GM12878 (cell line): ENCODE data around the gene FOXP4. TPM values are rescaled to one million over a fixed set of nuclear protein-coding genes. Genes with fewer than 3 reads are reported as not detected.

ENCODE experiments used
- ATAC-seq: fragments of 200-7000 bp; cut with Tn5 transposase; 3 replicates; pipeline ENCODE4 v1.9.1; 2020; ENCODE audit warnings: mild to moderate bottlenecking, moderate library complexity
- BruUV-seq: library from RNA; stranded (reverse); fragments of 400-500 nt; replicated peaks from 2 replicates; lab custom pipeline; 2021; lab: Mats Ljungman, UMichigan
- CTCF ChIA-PET: fragments of 300-600 bp; sonication (Branson Sonifier 250); formaldehyde crosslinking; extraction: SDS; loops from one replicate; lab custom pipeline; 2021; ENCODE audit warnings: inconsistent platforms; lab: Yijun Ruan, JAX
- POLR2A ChIA-PET: fragments of 350-600 bp; formaldehyde crosslinking; extraction: SDS; loops from one replicate; lab custom pipeline; 2021; ENCODE audit warnings: inconsistent platforms; lab: Charles Lee
- RAD21 ChIA-PET: fragments of 300-600 bp; sonication (Branson Sonifier 250); formaldehyde crosslinking; loops from one replicate; lab custom pipeline; 2023; ENCODE audit warnings: antibody characterized with exemption; ENCODE audit not compliant: unreplicated experiment; lab: Charles Lee
- SMC1A ChIA-PET: fragments of 300-600 bp; sonication (Branson Sonifier 250); formaldehyde crosslinking; loops from one replicate; lab custom pipeline; 2023; ENCODE audit not compliant: unreplicated experiment, uncharacterized antibody; lab: Charles Lee
- DNase-seq: peaks from one replicate; pipeline ENCODE4 v3.0.0-alpha.2; 2011; ENCODE audit warnings: low read depth, low spot score
- FAIRE-seq: peaks from 3 replicates; lab custom pipeline; 2011; peaks lifted over from hg19 to GRCh38; lab: Jason Lieb, UNC
- H2AFZ ChIP-seq: 2 replicates; pipeline ENCODE4 v1.6.0; 2011; ENCODE audit warnings: low read depth, low read length, control low read depth; ENCODE audit not compliant: control insufficient read depth
- H3K27ac ChIP-seq: 2 replicates; pipeline ENCODE4 v1.5.1; 2011; ENCODE audit warnings: control low read depth; ENCODE audit not compliant: control insufficient read depth, insufficient read depth
- H3K27me3 ChIP-seq, 2 experiments: replicated peaks in 1 of 2; 2 replicates each; pipeline versions ENCODE4 v1.6.0 to v1.6.1; 2011; ENCODE audit warnings: low read length in 1 of 2; ENCODE audit not compliant: control insufficient read depth in 2 of 2, insufficient read depth in 2 of 2
- H3K36me3 ChIP-seq, 2 experiments: 2 replicates each; pipeline ENCODE4 v1.5.1; 2011; ENCODE audit warnings: low read length in 1 of 2; ENCODE audit not compliant: control insufficient read depth in 2 of 2, insufficient read depth in 2 of 2
- H3K4me1 ChIP-seq: 2 replicates; pipeline ENCODE4 v1.6.1; 2011; ENCODE audit warnings: mild to moderate bottlenecking, low read length, moderate library complexity, mixed read lengths; ENCODE audit not compliant: control insufficient read depth, insufficient read depth
- H3K4me2 ChIP-seq: 2 replicates; pipeline ENCODE4 v1.6.0; 2011; ENCODE audit warnings: control low read depth; ENCODE audit not compliant: control insufficient read depth, insufficient read depth
- H3K4me3 ChIP-seq: fragments of 200-600 bp; sonication (generic); 2 replicates; pipeline ENCODE4 v1.5.1; 2016
- H3K79me2 ChIP-seq: 2 replicates; pipeline ENCODE4 v1.6.0; 2011; ENCODE audit warnings: low read length; ENCODE audit not compliant: control insufficient read depth, insufficient read depth
- H3K9ac ChIP-seq: 2 replicates; pipeline ENCODE4 v1.8.0; 2011; ENCODE audit warnings: low read length, control low read depth, mixed read lengths; ENCODE audit not compliant: control insufficient read depth, insufficient read depth
- H3K9me3 ChIP-seq: replicated peaks from 3 replicates; pipeline ENCODE4 v1.5.1; 2011; ENCODE audit warnings: mild to moderate bottlenecking, low read length; ENCODE audit not compliant: control insufficient read depth, insufficient read depth
- H4K20me1 ChIP-seq: 2 replicates; pipeline ENCODE4 v1.6.0; 2011; ENCODE audit not compliant: control insufficient read depth, insufficient read depth
- CBFB ChIP-seq: IDR thresholded peaks from 2 replicates; pipeline ENCODE4 v1.6.1; 2016; ENCODE audit warnings: antibody characterized with exemption, low read depth
- CREM ChIP-seq: IDR thresholded peaks from 2 replicates; pipeline ENCODE4 v1.6.1; 2014; ENCODE audit warnings: antibody characterized with exemption, low read depth
- ELK1 ChIP-seq: IDR thresholded peaks from 2 replicates; pipeline ENCODE4 v1.6.1; 2012; ENCODE audit warnings: low read depth, low read length, improper control_type of control experiment
- IKZF2 ChIP-seq, 2 experiments: fragments of 450-650 bp; IDR thresholded peaks; 2 replicates each; pipeline ENCODE4 v1.6.1; 2017; ENCODE audit warnings: mild to moderate bottlenecking in 2 of 2, moderate library complexity in 2 of 2
- NR2F1 ChIP-seq: fragments of 450-650 bp; conservative IDR thresholded peaks from 2 replicates; pipeline ENCODE4 v1.6.1; 2017; ENCODE audit warnings: mild to moderate bottlenecking
- TCF12 ChIP-seq: IDR thresholded peaks from 2 replicates; pipeline ENCODE4 v1.6.1; 2011; ENCODE audit warnings: low read depth, mild to moderate bottlenecking, low read length
- in situ Hi-C: fragments of 300-500 bp; cut with MboI; formaldehyde crosslinking; loops from 9 replicates; pipeline ENCODE4 v1.14.3; 2018; ENCODE audit warnings: mixed read lengths
- intact Hi-C: fragments of 100-400 bp; cut with micrococcal nuclease; formaldehyde crosslinking; loops from one replicate; pipeline ENCODE4 v1.14.2; 2022; ENCODE audit not compliant: unreplicated experiment
- polyA plus RNA-seq, 11 experiments: library from polyadenylated mRNA; depleted of rRNA in 4 of 11; unstranded in 6 of 11; stranded (reverse) in 5 of 11; fragments of >200 nt; fragmentation: Nextera tagmentation in 4 of 11; fragmentation: Illumina TruSeq in 1 of 11; extraction: Ambion mirVana in 4 of 11; extraction: Trizol in 1 of 11; gene quantifications; 1 replicate in 1 of 11; 2 replicates in 10 of 11; pipeline versions ENCODE4 v1.2.1 to v1.2.3, GENCODE V29; 2011 to 2016; ENCODE audit warnings: inconsistent platforms in 2 of 11, missing spikeins in 2 of 11, low read depth in 1 of 11
- total RNA-seq, 4 experiments: library from RNA; depleted of rRNA in 3 of 4; stranded (reverse); fragments of >200 nt in 3 of 4; fragmentation: Illumina TruSeq in 1 of 4; extraction: Trizol in 1 of 4; gene quantifications; 2 replicates each; pipeline versions ENCODE4 v1.2.1 to v1.2.3, GENCODE V29; 2013 to 2021
- TF ChIP-seq, protein P1 (sequence below): IDR thresholded peaks from 2 replicates; pipeline ENCODE4 v1.6.1; 2011; ENCODE audit warnings: borderline replicate concordance, low read depth, mild to moderate bottlenecking, moderate library complexity, low read length; ENCODE audit not compliant: insufficient read depth, poor library complexity, severe bottlenecking

The FOXP4 gene
- total and polyA plus RNA-seq, 10 of the 15 experiments (the other 5 are each of a cell fraction or from before 2014, with no cell fraction given): 0.31 to 46.1 (median 2.3) TPM

DNA sequence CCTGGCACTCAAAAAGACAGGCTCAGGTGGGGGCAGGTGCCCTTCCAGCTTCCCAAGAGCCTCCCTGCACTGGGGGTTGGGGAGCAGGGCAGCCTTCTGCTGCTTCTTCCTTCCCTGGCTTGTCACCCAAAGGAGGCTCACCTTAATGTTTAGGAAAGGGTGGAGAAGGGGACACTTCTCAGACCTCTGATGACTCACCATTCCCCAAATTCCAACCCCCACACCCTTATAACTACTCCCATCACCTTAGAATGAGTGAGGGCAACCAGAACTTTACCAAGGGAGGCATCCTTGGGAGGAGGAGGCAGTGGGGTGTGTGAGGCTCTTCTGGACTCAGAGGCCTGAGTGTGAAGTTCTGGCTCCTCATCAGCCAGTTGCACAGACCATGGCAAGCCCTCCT is 15.2 kb upstream of the FOXP4 start:
- FAIRE-seq: no peak
- SMC1A ChIA-PET: interaction anchor here (0.9 to 2.1 kb wide), 6 partner anchors 19 to 67 kb away, joined by 3 to 7 read pairs (median 5); no protein-coding TSS in a partner anchor
- no peak for ATAC-seq
- Histone ChIP-seq H4K20me1 (no peaks in the 10 kb centered on the region), H3K4me3 (no peak overlapping the region), H3K36me3 (no peaks in the 10 kb centered on the region), H3K27me3 (0 out of 4 replicates have a peak, but pooled peaks cover 0 to 2% of the 10 kb centered on the region in 2 experiments), H3K79me2 (no peaks in the 10 kb centered on the region), H3K9me3 (no peaks in the 10 kb centered on the region)
- in situ Hi-C loops: no loop called here
- CTCF ChIA-PET: interaction anchor here (1.4 to 1.5 kb wide), 3 partner anchors 9 to 163 kb away, joined by 3 to 4 read pairs (median 3); no protein-coding TSS in a partner anchor
- no TSS peak for BruUV-seq
- no peak for TF ChIP-seq NR2F1
- TF ChIP-seq CREM: no peak
- TF ChIP-seq TCF12: no peak
- TF ChIP-seq ELK1: no peak
- TF ChIP-seq CBFB: no peak
- TF ChIP-seq, protein P1, sequence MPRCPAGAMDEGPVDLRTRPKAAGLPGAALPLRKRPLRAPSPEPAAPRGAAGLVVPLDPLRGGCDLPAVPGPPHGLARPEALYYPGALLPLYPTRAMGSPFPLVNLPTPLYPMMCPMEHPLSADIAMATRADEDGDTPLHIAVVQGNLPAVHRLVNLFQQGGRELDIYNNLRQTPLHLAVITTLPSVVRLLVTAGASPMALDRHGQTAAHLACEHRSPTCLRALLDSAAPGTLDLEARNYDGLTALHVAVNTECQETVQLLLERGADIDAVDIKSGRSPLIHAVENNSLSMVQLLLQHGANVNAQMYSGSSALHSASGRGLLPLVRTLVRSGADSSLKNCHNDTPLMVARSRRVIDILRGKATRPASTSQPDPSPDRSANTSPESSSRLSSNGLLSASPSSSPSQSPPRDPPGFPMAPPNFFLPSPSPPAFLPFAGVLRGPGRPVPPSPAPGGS: no peak
- no peak for TF ChIP-seq IKZF2 (IDR thresholded peaks at IDR 0.05)
- TF ChIP-seq, all 136 proteins: peak for 0
- Histone ChIP-seq H2AFZ (no peak overlapping the region), H3K9ac (no peak overlapping the region), H3K27ac (peak overlapping the region; percentile 78), H3K4me2 (peak overlapping the region; percentile 56; the same call in 1 of the 2 replicates), H3K4me1 (peaks cover 29% of the 10 kb centered on the region)
- no peak for DNase-seq
- POLR2A ChIA-PET: interaction anchor here (0.6 to 1.1 kb wide), 3 partner anchors 11 to 200 kb away, joined by 3 to 9 read pairs (median 3); no protein-coding TSS in a partner anchor
- RAD21 ChIA-PET: interaction anchor here (0.6 to 1.4 kb wide), 5 partner anchors 43 to 253 kb away, joined by 3 to 9 read pairs (median 4); no protein-coding TSS in a partner anchor
- intact Hi-C loops: loop anchor here (1.0 to 5.0 kb wide), 4 partner anchors 26 to 61 kb away; no protein-coding TSS in a partner anchor
